NCI-H345 (cell line): ENCODE results near the gene RALGPS1.

ENCODE experiments used
- DNase-seq: peaks from one replicate; lab custom pipeline; 2025; lab: John Stamatoyannopoulos, UW

The RALGPS1 gene

GRCh38 chr9:127174386-127175318, 260.1 kb downstream of the RALGPS1 start:
- DNase-seq, result no peak

- no peak for DNase-seq
These were observed 260.7 kb downstream of the RALGPS1 start for GRCh38 chr9:127175319-127175715.

- DNase-seq, result no peak
These were observed 261.2 kb downstream of the RALGPS1 start for GRCh38 chr9:127175764-127176163.

GRCh38 chr9:127176631-127177030, 262.0 kb downstream of the RALGPS1 start:
- no peak for DNase-seq

- DNase-seq, result no peak
These were observed 262.6 kb downstream of the RALGPS1 start for GRCh38 chr9:127177231-127177630.

- DNase-seq, result no peak
These were observed 263.2 kb downstream of the RALGPS1 start for GRCh38 chr9:127177665-127178265.

- no peak for DNase-seq
These were observed 264.4 kb downstream of the RALGPS1 start for GRCh38 chr9:127178686-127179632.

- no peak for DNase-seq
These were observed 265.3 kb downstream of the RALGPS1 start for GRCh38 chr9:127179633-127180441.

- peak; percentile 47 for DNase-seq
These were observed 266.1 kb downstream of the RALGPS1 start for GRCh38 chr9:127180457-127181314.

GRCh38 chr9:127181315-127181580, 266.7 kb downstream of the RALGPS1 start:
- DNase-seq, result no peak

- DNase-seq, result no peak
These were observed 267.1 kb downstream of the RALGPS1 start for GRCh38 chr9:127181595-127182190.

- no peak for DNase-seq
These were observed 268.5 kb downstream of the RALGPS1 start for GRCh38 chr9:127182901-127183746.

GRCh38 chr9:127183814-127184582, 269.4 kb downstream of the RALGPS1 start:
- DNase-seq, result no peak

GRCh38 chr9:127184641-127185040, 270.1 kb downstream of the RALGPS1 start:
- no peak for DNase-seq

- no peak for DNase-seq
These were observed 270.6 kb downstream of the RALGPS1 start for GRCh38 chr9:127185181-127185580.

GRCh38 chr9:127185931-127186781, 271.6 kb downstream of the RALGPS1 start:
- no peak for DNase-seq

GRCh38 chr9:127186806-127187205, 272.2 kb downstream of the RALGPS1 start:
- DNase-seq, result no peak
